Measurements from ENCODE around the gene MEMO1. TPM values are rescaled to one million over a fixed set of nuclear protein-coding genes. Genes with fewer than 3 reads are reported as not detected.

Gene MEMO1
- polyA plus RNA-seq, 1 donor (not counting 4 experiments of a cell fraction or from before 2014, with no cell fraction given), result 125 TPM

GRCh38 chr2:31823558-31823957, 187.2 kb downstream of the MEMO1 start:
- H3K36me3 ChIP-seq (ENCODE audit: control insufficient read depth in 2 of 2, extremely low read depth in 1 of 2, insufficient read depth in 2 of 2, low read length in 2 of 2), result no peaks in the 10 kb centered on the region
- TF ChIP-seq CTCF (optimal IDR thresholded peaks at IDR 0.05 in 1 of 3, IDR thresholded peaks at IDR 0.05 in 1 of 3, conservative IDR thresholded peaks at IDR 0.05 in 1 of 3; ENCODE audit: extremely low read depth in 1 of 3, insufficient read depth in 2 of 3, low read length in 3 of 3), result no peak
- no peak for TF ChIP-seq EZH2 (IDR thresholded peaks at IDR 0.05; ENCODE audit: low read length)
- H3K79me2 ChIP-seq (ENCODE audit: control insufficient read depth, insufficient read depth, low read length), result no peaks in the 10 kb centered on the region
- FAIRE-seq (no peak), DNase-seq (ENCODE audit: low read depth, low spot score) (no peak)
- peaks cover 7% of the 10 kb centered on the region for H3K9me3 ChIP-seq (ENCODE audit: control insufficient read depth, low read depth, low read length)
- H4K20me1 ChIP-seq (ENCODE audit: control insufficient read depth, extremely low read depth, insufficient read depth, low read length), result no peaks in the 10 kb centered on the region
- H3K4me1 ChIP-seq (ENCODE audit: control insufficient read depth, extremely low read depth, insufficient read depth, low read length), result no peaks in the 10 kb centered on the region
- dilution Hi-C loops (cut with MboI; ENCODE audit: extremely low pct_ligation_motif_present, low sequenced_read_pairs), result no loop called here
- H3K27me3 ChIP-seq (ENCODE audit: control insufficient read depth, extremely low read depth, insufficient read depth, low read length), result no peaks in the 10 kb centered on the region
- no peaks in the 10 kb centered on the region for H3K9me1 ChIP-seq (ENCODE audit: control insufficient read depth, extremely low read depth, insufficient read depth, low read length)
- H3K9ac ChIP-seq (ENCODE audit: control insufficient read depth, extremely low read depth, insufficient read depth, low read length), result no peak overlapping the region
- H3K27ac ChIP-seq (ENCODE audit: control insufficient read depth, insufficient read depth, low read length), result no peak overlapping the region
- H2AFZ ChIP-seq (ENCODE audit: control insufficient read depth, low read length), result no peak overlapping the region
- no peak overlapping the region for H3K4me3 ChIP-seq (ENCODE audit: control insufficient read depth in 2 of 3, extremely low read depth in 1 of 3, insufficient read depth in 2 of 3, low read depth in 1 of 3, low read length in 3 of 3)
- no peak overlapping the region for H3K4me2 ChIP-seq (ENCODE audit: control insufficient read depth, extremely low read depth, insufficient read depth, low read depth, low read length)

- FAIRE-seq, result no peak
- Histone ChIP-seq H3K4me3 (ENCODE audit: control insufficient read depth in 2 of 3, extremely low read depth in 1 of 3, insufficient read depth in 2 of 3, low read depth in 1 of 3, low read length in 3 of 3) (no peak overlapping the region), H3K4me1 (ENCODE audit: control insufficient read depth, extremely low read depth, insufficient read depth, low read length) (no peaks in the 10 kb centered on the region)
Measured at GRCh38 chr2:31822587-31822986, 188.2 kb downstream of the MEMO1 start.

More at GRCh38 chr2:31822587-31822986, 188.2 kb downstream of the MEMO1 start:
- peaks cover 5% of the 10 kb centered on the region for H3K9me3 ChIP-seq (ENCODE audit: control insufficient read depth, low read depth, low read length)
- no peak overlapping the region for H3K27ac ChIP-seq (ENCODE audit: control insufficient read depth, insufficient read depth, low read length)
- H3K79me2 ChIP-seq (ENCODE audit: control insufficient read depth, insufficient read depth, low read length), result no peaks in the 10 kb centered on the region
- DNase-seq (ENCODE audit: low read depth, low spot score), result no peak
- no peaks in the 10 kb centered on the region for H3K27me3 ChIP-seq (ENCODE audit: control insufficient read depth, extremely low read depth, insufficient read depth, low read length)
- H3K4me2 ChIP-seq (ENCODE audit: control insufficient read depth, extremely low read depth, insufficient read depth, low read depth, low read length), result no peak overlapping the region
- H2AFZ ChIP-seq (ENCODE audit: control insufficient read depth, low read length), result no peak overlapping the region
- no peak overlapping the region for H3K9ac ChIP-seq (ENCODE audit: control insufficient read depth, extremely low read depth, insufficient read depth, low read length)
- no peak for TF ChIP-seq EZH2 (IDR thresholded peaks at IDR 0.05; ENCODE audit: low read length)
- no peak for TF ChIP-seq CTCF (optimal IDR thresholded peaks at IDR 0.05 in 1 of 3, IDR thresholded peaks at IDR 0.05 in 1 of 3, conservative IDR thresholded peaks at IDR 0.05 in 1 of 3; ENCODE audit: extremely low read depth in 1 of 3, insufficient read depth in 2 of 3, low read length in 3 of 3)
- dilution Hi-C loops (cut with MboI; ENCODE audit: extremely low pct_ligation_motif_present, low sequenced_read_pairs), result no loop called here
- H4K20me1 ChIP-seq (ENCODE audit: control insufficient read depth, extremely low read depth, insufficient read depth, low read length), result no peaks in the 10 kb centered on the region
- no peaks in the 10 kb centered on the region for H3K36me3 ChIP-seq (ENCODE audit: control insufficient read depth in 2 of 2, extremely low read depth in 1 of 2, insufficient read depth in 2 of 2, low read length in 2 of 2)
- H3K9me1 ChIP-seq (ENCODE audit: control insufficient read depth, extremely low read depth, insufficient read depth, low read length), result no peaks in the 10 kb centered on the region

Other genes starting within 250 kb of the MEMO1 start
- 76.9 to 117 TPM (median 96.1 TPM) in 3 replicates for gene DPY30, start 28.8 kb upstream of the MEMO1 start, polyA plus RNA-seq
- gene SPAST, start 52.5 kb upstream of the MEMO1 start, polyA plus RNA-seq, result 5.8 to 9.5 TPM (median 7.3 TPM) in 3 replicates
- gene SLC30A6, start 154.9 kb upstream of the MEMO1 start, polyA plus RNA-seq, result 19.9 to 32.1 TPM (median 22.9 TPM) in 3 replicates

Measured in keratinocyte (primary cell).